ENCODE measurements around the gene SYNE3.

The SYNE3 gene

GRCh38 chr14:95533391-95533821 lies 17.0 kb upstream of the SYNE3 start:
- TF ChIP-seq CTCF (IDR thresholded peaks at IDR 0.05; ENCODE audit: insufficient read depth, low read length, missing control alignments): no peak
- POLR2A ChIA-PET: interaction anchor here (0.8 to 1.1 kb wide), 2 partner anchors 10 to 29 kb away, joined by 3 read pairs; no protein-coding TSS in a partner anchor
- peak overlapping the region; percentile 85 for H3K4me3 ChIP-seq (ENCODE audit: low read depth, low read length)
- CTCF ChIA-PET: interaction anchor here (1.0 to 2.4 kb wide), 7 partner anchors 9 to 95 kb away, joined by 3 to 16 read pairs (median 4); no protein-coding TSS in a partner anchor
- DNase-seq (ENCODE audit: low read depth, low spot score): no peak

- ChIA-PET POLR2A (no interaction called here), CTCF (interaction anchor here (0.9 to 2.4 kb wide), 8 partner anchors 15 to 99 kb away, joined by 3 to 12 read pairs (median 3); partner anchors contain the start of gene SYNE3)
- no peak for DNase-seq (ENCODE audit: low read depth, low spot score)
- no peak for TF ChIP-seq CTCF (IDR thresholded peaks at IDR 0.05; ENCODE audit: insufficient read depth, low read length, missing control alignments)
- peak overlapping the region; percentile 85 for H3K4me3 ChIP-seq (ENCODE audit: low read depth, low read length)
Observed at GRCh38 chr14:95531969-95532368, 15.5 kb upstream of the SYNE3 start.

- no peak for TF ChIP-seq CTCF (IDR thresholded peaks at IDR 0.05; ENCODE audit: insufficient read depth, low read length, missing control alignments)
- DNase-seq (ENCODE audit: low read depth, low spot score): no peak
- H3K4me3 ChIP-seq (ENCODE audit: low read depth, low read length): no peak overlapping the region; the same call in 1 of the 2 replicates
- POLR2A ChIA-PET: no interaction called here
- CTCF ChIA-PET: interaction anchor here (0.9 to 1.7 kb wide), 11 partner anchors 13 to 99 kb away, joined by 3 to 8 read pairs (median 3); partner anchors contain the start of gene SYNE3
Observed at GRCh38 chr14:95531473-95531872, 15.0 kb upstream of the SYNE3 start.

- CTCF ChIA-PET: interaction anchor here (0.8 to 1.7 kb wide), 9 partner anchors 8 to 98 kb away, joined by 3 to 8 read pairs (median 4); partner anchors contain the start of gene SYNE3
- DNase-seq (ENCODE audit: low read depth, low spot score): no peak
- POLR2A ChIA-PET: no interaction called here
- TF ChIP-seq CTCF (IDR thresholded peaks at IDR 0.05; ENCODE audit: insufficient read depth, low read length, missing control alignments): no peak
- no peak overlapping the region for H3K4me3 ChIP-seq (ENCODE audit: low read depth, low read length)
Observed at GRCh38 chr14:95530473-95531276, 14.2 kb upstream of the SYNE3 start.

- H3K4me3 ChIP-seq (ENCODE audit: low read depth, low read length): no peak overlapping the region
- no peak for DNase-seq (ENCODE audit: low read depth, low spot score)
- TF ChIP-seq CTCF (IDR thresholded peaks at IDR 0.05; ENCODE audit: insufficient read depth, low read length, missing control alignments): no peak
- ChIA-PET POLR2A (no interaction called here), CTCF (interaction anchor here (1.0 to 8.0 kb wide), 8 partner anchors 11 to 102 kb away, joined by 3 to 201 read pairs (median 4); partner anchors contain the start of gene SYNE3)
Observed at GRCh38 chr14:95529216-95529615, 12.8 kb upstream of the SYNE3 start.

- CTCF ChIA-PET: interaction anchor here (0.6 to 8.0 kb wide), 37 partner anchors 9 to 732 kb away, joined by 3 to 201 read pairs (median 5); partner anchors contain the start of gene SYNE3
- peak; percentile 64 for TF ChIP-seq CTCF (IDR thresholded peaks at IDR 0.05; ENCODE audit: insufficient read depth, low read length, missing control alignments)
- POLR2A ChIA-PET: interaction anchor here (0.7 to 1.4 kb wide), 3 partner anchors 13 to 85 kb away, joined by 3 read pairs; no protein-coding TSS in a partner anchor
- H3K4me3 ChIP-seq (ENCODE audit: low read depth, low read length): no peak overlapping the region
- DNase-seq (ENCODE audit: low read depth, low spot score): no peak
Observed at GRCh38 chr14:95527387-95528002, 11.0 kb upstream of the SYNE3 start.

Data from AG04449 (cell line).